ENCODE data around the gene GPR45.

Gene GPR45

GRCh38 chr2:105252271-105252670 is 10.7 kb downstream of the GPR45 start:
- no peak for DNase-seq (ENCODE audit: low read depth in 2 of 3, low spot score in 2 of 3)

- no peak for DNase-seq (ENCODE audit: low read depth in 2 of 3, low spot score in 2 of 3)
Measured at GRCh38 chr2:105254531-105255210, 13.1 kb downstream of the GPR45 start.

GRCh38 chr2:105255979-105256378 is 14.4 kb downstream of the GPR45 start:
- no peak for DNase-seq (ENCODE audit: low read depth in 2 of 3, low spot score in 2 of 3)

GRCh38 chr2:105256431-105257047 is 15.0 kb downstream of the GPR45 start:
- DNase-seq (ENCODE audit: low read depth in 2 of 3, low spot score in 2 of 3): no peak

GRCh38 chr2:105257981-105258380 is 16.4 kb downstream of the GPR45 start:
- DNase-seq (ENCODE audit: low read depth in 2 of 3, low spot score in 2 of 3): no peak

GRCh38 chr2:105258835-105259350 is 17.4 kb downstream of the GPR45 start:
- no peak for DNase-seq (ENCODE audit: low read depth in 2 of 3, low spot score in 2 of 3)

GRCh38 chr2:105261061-105261460 is 19.5 kb downstream of the GPR45 start:
- DNase-seq (ENCODE audit: low read depth in 2 of 3, low spot score in 2 of 3): no peak

GRCh38 chr2:105262651-105263091 is 21.1 kb downstream of the GPR45 start:
- DNase-seq (ENCODE audit: low read depth in 2 of 3, low spot score in 2 of 3): no peak

- no peak for DNase-seq (ENCODE audit: low read depth in 2 of 3, low spot score in 2 of 3)
Measured at GRCh38 chr2:105269426-105269825, 27.9 kb downstream of the GPR45 start.

GRCh38 chr2:105271393-105272045 is 30.0 kb downstream of the GPR45 start:
- no peak for DNase-seq (ENCODE audit: low read depth in 2 of 3, low spot score in 2 of 3)

- DNase-seq (ENCODE audit: low read depth in 2 of 3, low spot score in 2 of 3): no peak
Measured at GRCh38 chr2:105272176-105272575, 30.6 kb downstream of the GPR45 start.

GRCh38 chr2:105274046-105274445 is 32.5 kb downstream of the GPR45 start:
- DNase-seq (ENCODE audit: low read depth in 2 of 3, low spot score in 2 of 3): no peak

- no peak for DNase-seq (ENCODE audit: low read depth in 2 of 3, low spot score in 2 of 3)
Measured at GRCh38 chr2:105278654-105279053, 37.1 kb downstream of the GPR45 start.

GRCh38 chr2:105279126-105279525 is 37.6 kb downstream of the GPR45 start:
- no peak for DNase-seq (ENCODE audit: low read depth in 2 of 3, low spot score in 2 of 3)

- no peak for DNase-seq (ENCODE audit: low read depth in 2 of 3, low spot score in 2 of 3)
Measured at GRCh38 chr2:105280281-105280680, 38.7 kb downstream of the GPR45 start.

GRCh38 chr2:105283532-105283931 is 42.0 kb downstream of the GPR45 start:
- DNase-seq (ENCODE audit: low read depth in 2 of 3, low spot score in 2 of 3): no peak

- no peak for DNase-seq (ENCODE audit: low read depth in 2 of 3, low spot score in 2 of 3)
Measured at GRCh38 chr2:105287692-105288091, 46.1 kb downstream of the GPR45 start.

GRCh38 chr2:105288133-105288532 is 46.6 kb downstream of the GPR45 start:
- no peak for DNase-seq (ENCODE audit: low read depth in 2 of 3, low spot score in 2 of 3)

- DNase-seq (ENCODE audit: low read depth in 2 of 3, low spot score in 2 of 3): no peak
Measured at GRCh38 chr2:105290981-105291660, 49.6 kb downstream of the GPR45 start.

GRCh38 chr2:105291981-105292380 is 50.4 kb downstream of the GPR45 start:
- no peak for DNase-seq (ENCODE audit: low read depth in 2 of 3, low spot score in 2 of 3)

All from activated CD8-positive, alpha-beta memory T cell treated with anti-CD3 and anti-CD28 coated beads for 48 hours (primary cell).